ENCODE data around the gene PROSER3.

PROSER3 gene

GRCh38 chr19:35746087-35746462, 11.9 kb upstream of the PROSER3 start:
- Histone ChIP-seq H3K27me3 (ENCODE audit: insufficient read depth, poor library complexity, severe bottlenecking) (no peaks in the 10 kb centered on the region), H3K4me3 (replicated peaks; ENCODE audit: insufficient read depth, low read length) (peak overlapping the region; percentile 79), H3K27ac (replicated peaks) (peak overlapping the region; percentile 98)
- no peak for DNase-seq (ENCODE audit: low read depth in 1 of 2, low spot score in 1 of 2)
- TF ChIP-seq SPI1 (IDR thresholded peaks at IDR 0.05; ENCODE audit: borderline replicate concordance, low read depth) (no peak), POLR2AphosphoS5 (IDR thresholded peaks at IDR 0.05; ENCODE audit: low read depth) (no peak), GABPA (IDR thresholded peaks at IDR 0.05; ENCODE audit: low read depth) (no peak)
- TF ChIP-seq, protein P1, sequence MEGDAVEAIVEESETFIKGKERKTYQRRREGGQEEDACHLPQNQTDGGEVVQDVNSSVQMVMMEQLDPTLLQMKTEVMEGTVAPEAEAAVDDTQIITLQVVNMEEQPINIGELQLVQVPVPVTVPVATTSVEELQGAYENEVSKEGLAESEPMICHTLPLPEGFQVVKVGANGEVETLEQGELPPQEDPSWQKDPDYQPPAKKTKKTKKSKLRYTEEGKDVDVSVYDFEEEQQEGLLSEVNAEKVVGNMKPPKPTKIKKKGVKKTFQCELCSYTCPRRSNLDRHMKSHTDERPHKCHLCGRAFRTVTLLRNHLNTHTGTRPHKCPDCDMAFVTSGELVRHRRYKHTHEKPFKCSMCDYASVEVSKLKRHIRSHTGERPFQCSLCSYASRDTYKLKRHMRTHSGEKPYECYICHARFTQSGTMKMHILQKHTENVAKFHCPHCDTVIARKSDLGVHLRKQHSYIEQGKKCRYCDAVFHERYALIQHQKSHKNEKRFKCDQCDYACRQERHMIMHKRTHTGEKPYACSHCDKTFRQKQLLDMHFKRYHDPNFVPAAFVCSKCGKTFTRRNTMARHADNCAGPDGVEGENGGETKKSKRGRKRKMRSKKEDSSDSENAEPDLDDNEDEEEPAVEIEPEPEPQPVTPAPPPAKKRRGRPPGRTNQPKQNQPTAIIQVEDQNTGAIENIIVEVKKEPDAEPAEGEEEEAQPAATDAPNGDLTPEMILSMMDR (IDR thresholded peaks at IDR 0.05; ENCODE audit: insufficient read depth, low read length), result no peak
- TF ChIP-seq, protein P2, sequence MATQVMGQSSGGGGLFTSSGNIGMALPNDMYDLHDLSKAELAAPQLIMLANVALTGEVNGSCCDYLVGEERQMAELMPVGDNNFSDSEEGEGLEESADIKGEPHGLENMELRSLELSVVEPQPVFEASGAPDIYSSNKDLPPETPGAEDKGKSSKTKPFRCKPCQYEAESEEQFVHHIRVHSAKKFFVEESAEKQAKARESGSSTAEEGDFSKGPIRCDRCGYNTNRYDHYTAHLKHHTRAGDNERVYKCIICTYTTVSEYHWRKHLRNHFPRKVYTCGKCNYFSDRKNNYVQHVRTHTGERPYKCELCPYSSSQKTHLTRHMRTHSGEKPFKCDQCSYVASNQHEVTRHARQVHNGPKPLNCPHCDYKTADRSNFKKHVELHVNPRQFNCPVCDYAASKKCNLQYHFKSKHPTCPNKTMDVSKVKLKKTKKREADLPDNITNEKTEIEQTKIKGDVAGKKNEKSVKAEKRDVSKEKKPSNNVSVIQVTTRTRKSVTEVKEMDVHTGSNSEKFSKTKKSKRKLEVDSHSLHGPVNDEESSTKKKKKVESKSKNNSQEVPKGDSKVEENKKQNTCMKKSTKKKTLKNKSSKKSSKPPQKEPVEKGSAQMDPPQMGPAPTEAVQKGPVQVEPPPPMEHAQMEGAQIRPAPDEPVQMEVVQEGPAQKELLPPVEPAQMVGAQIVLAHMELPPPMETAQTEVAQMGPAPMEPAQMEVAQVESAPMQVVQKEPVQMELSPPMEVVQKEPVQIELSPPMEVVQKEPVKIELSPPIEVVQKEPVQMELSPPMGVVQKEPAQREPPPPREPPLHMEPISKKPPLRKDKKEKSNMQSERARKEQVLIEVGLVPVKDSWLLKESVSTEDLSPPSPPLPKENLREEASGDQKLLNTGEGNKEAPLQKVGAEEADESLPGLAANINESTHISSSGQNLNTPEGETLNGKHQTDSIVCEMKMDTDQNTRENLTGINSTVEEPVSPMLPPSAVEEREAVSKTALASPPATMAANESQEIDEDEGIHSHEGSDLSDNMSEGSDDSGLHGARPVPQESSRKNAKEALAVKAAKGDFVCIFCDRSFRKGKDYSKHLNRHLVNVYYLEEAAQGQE (IDR thresholded peaks at IDR 0.05; ENCODE audit: insufficient replicate concordance, low read depth), result no peak

- Histone ChIP-seq H3K27ac (replicated peaks) (peak overlapping the region; percentile 98), H3K4me3 (replicated peaks; ENCODE audit: insufficient read depth, low read length) (peak overlapping the region; percentile 79), H3K27me3 (ENCODE audit: insufficient read depth, poor library complexity, severe bottlenecking) (no peaks in the 10 kb centered on the region)
- TF ChIP-seq, protein P1 (IDR thresholded peaks at IDR 0.05; ENCODE audit: insufficient read depth, low read length), result no peak
- TF ChIP-seq SPI1 (IDR thresholded peaks at IDR 0.05; ENCODE audit: borderline replicate concordance, low read depth), result peak; percentile 12; the same call in 1 of the 2 replicates
- TF ChIP-seq, protein P2 (IDR thresholded peaks at IDR 0.05; ENCODE audit: insufficient replicate concordance, low read depth), result no peak
- peak; percentile 42 to 50 for DNase-seq (ENCODE audit: low read depth in 1 of 2, low spot score in 1 of 2)
Observed at GRCh38 chr19:35746531-35746930, 11.4 kb upstream of the PROSER3 start.

- peak; percentile 44; the same call in 1 of the 2 replicates for TF ChIP-seq POLR2AphosphoS5 (IDR thresholded peaks at IDR 0.05; ENCODE audit: low read depth)
- no peak for TF ChIP-seq SPI1 (IDR thresholded peaks at IDR 0.05; ENCODE audit: borderline replicate concordance, low read depth)
- TF ChIP-seq, protein P1 (IDR thresholded peaks at IDR 0.05; ENCODE audit: insufficient read depth, low read length), result no peak
- TF ChIP-seq GABPA (IDR thresholded peaks at IDR 0.05; ENCODE audit: low read depth), result peak; percentile 88
- TF ChIP-seq, protein P2 (IDR thresholded peaks at IDR 0.05; ENCODE audit: insufficient replicate concordance, low read depth), result no peak
- H3K27ac ChIP-seq (replicated peaks), result peak within 1 kb of the TSS; percentile 62
- H3K27me3 ChIP-seq (ENCODE audit: insufficient read depth, poor library complexity, severe bottlenecking), result no peaks in the 10 kb centered on the region
- DNase-seq (ENCODE audit: low read depth in 1 of 2, low spot score in 1 of 2), result peak; percentile 99 to 100
- peak within 1 kb of the TSS; percentile 97 for H3K4me3 ChIP-seq (replicated peaks; ENCODE audit: insufficient read depth, low read length)
Observed at GRCh38 chr19:35748106-35749020, 9.6 kb upstream of the PROSER3 start, which contains the start of gene LIN37. TSS of gene LIN37 (plus strand) at chr19:35748576. CDS start at chr19:35748725, 149 bp downstream.
